GM12892 (cell line): ENCODE data around the gene LKAAEAR1.

ENCODE experiments used
- POLR2A ChIP-seq: IDR thresholded peaks from 2 replicates; pipeline ENCODE4 v1.6.1; 2011; ENCODE audit warnings: low read depth, low read length, control low read depth
- POLR2AphosphoS5 ChIP-seq: IDR thresholded peaks from 2 replicates; pipeline ENCODE4 v1.6.1; 2011; ENCODE audit warnings: low read depth, low read length, control low read depth
- TAF1 ChIP-seq: IDR thresholded peaks from 2 replicates; pipeline ENCODE4 v1.6.1; 2011; ENCODE audit warnings: low read depth, mild to moderate bottlenecking, control low read depth, low read length, borderline replicate concordance

GRCh38 chr20:64056639-64056888 lies 27.6 kb downstream of the LKAAEAR1 start:
- TF ChIP-seq POLR2A (no peak), POLR2AphosphoS5 (no peak), TAF1 (no peak)
